ENCODE results near the gene ZSCAN21.

ZSCAN21 gene

DNA sequence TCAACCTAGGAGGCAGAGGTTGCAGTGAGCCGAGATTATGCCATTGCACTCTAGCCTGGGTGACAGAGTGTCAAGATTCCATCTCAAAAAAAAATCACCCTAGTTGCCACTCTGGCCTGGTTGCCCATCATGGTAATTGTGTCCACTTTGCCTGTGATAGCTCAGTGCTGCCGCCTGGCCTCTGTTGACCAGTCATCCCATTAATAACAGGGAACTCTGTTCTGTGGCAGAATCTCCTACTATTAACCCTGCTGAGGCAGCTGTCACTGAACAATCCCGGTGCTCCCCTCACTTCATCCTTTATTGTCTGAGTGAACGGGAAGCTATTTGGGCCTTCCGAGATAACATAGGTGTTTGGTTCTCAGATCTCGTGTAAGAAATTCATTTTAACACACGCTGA lies 17.4 kb downstream of the ZSCAN21 start:
- peaks cover 53% of the 10 kb centered on the region for H3K36me3 ChIP-seq

DNA sequence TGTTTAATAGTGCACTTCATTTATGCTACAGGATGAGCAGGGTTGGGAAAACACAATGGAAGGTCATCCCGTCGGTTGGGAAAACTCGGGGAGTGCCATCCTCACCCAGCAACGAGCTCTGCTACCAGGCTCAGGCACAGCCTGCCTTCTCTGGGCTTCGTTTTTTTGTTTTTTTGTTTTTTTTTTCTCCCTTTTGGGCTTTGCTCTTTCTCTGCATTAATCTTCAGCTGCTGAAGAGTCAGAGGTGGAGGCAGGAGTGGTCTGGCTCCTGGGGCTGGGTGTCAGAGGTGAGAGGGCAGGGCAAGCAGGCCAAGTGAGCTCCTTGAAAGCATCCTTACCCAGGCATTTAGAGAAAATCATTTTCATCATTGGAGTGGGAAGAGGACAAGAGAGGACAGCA lies 20.4 kb downstream of the ZSCAN21 start:
- H3K4me3 ChIP-seq (ENCODE audit: low read depth, low read length) = no peak overlapping the region
- H3K4me1 ChIP-seq = peaks cover 5% of the 10 kb centered on the region
- H3K27me3 ChIP-seq = no peaks in the 10 kb centered on the region
- TF ChIP-seq, protein P1, sequence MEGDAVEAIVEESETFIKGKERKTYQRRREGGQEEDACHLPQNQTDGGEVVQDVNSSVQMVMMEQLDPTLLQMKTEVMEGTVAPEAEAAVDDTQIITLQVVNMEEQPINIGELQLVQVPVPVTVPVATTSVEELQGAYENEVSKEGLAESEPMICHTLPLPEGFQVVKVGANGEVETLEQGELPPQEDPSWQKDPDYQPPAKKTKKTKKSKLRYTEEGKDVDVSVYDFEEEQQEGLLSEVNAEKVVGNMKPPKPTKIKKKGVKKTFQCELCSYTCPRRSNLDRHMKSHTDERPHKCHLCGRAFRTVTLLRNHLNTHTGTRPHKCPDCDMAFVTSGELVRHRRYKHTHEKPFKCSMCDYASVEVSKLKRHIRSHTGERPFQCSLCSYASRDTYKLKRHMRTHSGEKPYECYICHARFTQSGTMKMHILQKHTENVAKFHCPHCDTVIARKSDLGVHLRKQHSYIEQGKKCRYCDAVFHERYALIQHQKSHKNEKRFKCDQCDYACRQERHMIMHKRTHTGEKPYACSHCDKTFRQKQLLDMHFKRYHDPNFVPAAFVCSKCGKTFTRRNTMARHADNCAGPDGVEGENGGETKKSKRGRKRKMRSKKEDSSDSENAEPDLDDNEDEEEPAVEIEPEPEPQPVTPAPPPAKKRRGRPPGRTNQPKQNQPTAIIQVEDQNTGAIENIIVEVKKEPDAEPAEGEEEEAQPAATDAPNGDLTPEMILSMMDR (IDR thresholded peaks at IDR 0.05; ENCODE audit: low read depth, low read length) = no peak
- H3K9me3 ChIP-seq = peaks cover 18% of the 10 kb centered on the region
- H3K36me3 ChIP-seq = peaks cover 72% of the 10 kb centered on the region
- DNase-seq = no peak

More for the DNA sequence above, 17.4 kb downstream of the ZSCAN21 start:
- Histone ChIP-seq H3K27me3 (no peaks in the 10 kb centered on the region), H3K9me3 (peaks cover 11% of the 10 kb centered on the region), H3K4me1 (peaks cover 5% of the 10 kb centered on the region), H3K4me3 (ENCODE audit: low read depth, low read length) (no peak overlapping the region)
- DNase-seq = no peak
- TF ChIP-seq, protein P1 (IDR thresholded peaks at IDR 0.05; ENCODE audit: low read depth, low read length) = no peak

DNA sequence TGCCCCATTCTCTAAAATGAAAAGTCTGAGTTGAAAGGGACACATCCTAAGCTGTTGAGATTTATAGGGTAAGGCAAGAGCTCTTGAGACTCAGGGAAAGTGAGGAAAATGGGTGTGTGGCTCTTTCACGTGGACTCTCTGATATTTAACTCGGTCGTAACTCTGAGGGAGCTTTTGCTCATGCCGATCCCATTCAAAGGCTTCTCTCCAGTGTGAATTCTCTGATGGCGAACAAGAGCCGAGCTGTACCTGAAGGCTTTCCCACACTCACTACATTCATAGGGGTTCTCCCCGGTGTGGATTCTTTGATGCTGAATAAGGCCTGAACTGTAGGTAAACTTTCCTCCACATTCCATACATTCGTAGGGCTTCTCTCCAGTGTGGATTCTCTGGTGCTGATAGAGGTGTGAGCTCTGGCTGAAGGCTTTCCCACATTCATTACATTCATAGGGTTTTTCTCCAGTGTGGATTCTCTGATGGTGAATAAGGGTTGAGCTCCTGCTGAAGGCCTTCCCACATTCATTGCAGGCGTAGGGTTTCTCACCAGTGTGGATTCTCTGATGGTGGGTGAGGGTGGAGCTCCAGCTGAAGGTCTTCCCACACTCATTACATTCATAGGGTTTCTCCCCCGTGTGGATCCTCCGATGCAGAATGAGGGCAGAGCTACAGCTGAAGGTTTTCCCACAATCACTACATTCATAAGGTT lies 21.6 kb downstream of the ZSCAN21 start:
- no peaks in the 10 kb centered on the region for H3K27me3 ChIP-seq
- no peaks in the 10 kb centered on the region for H3K4me1 ChIP-seq
- TF ChIP-seq, protein P1 (IDR thresholded peaks at IDR 0.05; ENCODE audit: low read depth, low read length) = no peak
- H3K9me3 ChIP-seq = peaks cover 18% of the 10 kb centered on the region
- peaks cover 83% of the 10 kb centered on the region for H3K36me3 ChIP-seq
- H3K4me3 ChIP-seq (ENCODE audit: low read depth, low read length) = no peak overlapping the region
- no peak for DNase-seq

DNA sequence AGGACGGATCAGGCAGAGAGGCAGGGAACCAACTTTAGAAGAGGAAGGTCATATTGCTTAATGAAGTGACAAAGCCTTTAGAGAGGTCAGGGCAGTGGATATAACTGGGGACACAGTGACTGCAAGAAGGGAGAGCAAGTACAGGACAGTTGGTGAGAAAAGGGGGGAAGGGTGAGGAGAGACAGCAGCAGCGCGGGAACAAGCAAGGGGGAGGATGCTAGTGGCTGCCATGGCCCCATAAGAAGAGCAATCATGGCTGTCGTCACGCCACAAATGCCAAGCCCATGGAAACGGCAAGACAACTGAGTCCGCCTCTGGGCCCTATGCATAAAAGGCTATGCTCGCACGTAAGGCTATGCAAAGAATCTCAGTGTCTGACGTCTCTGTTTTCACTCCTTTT lies 22.9 kb downstream of the ZSCAN21 start:
- H3K4me3 ChIP-seq (ENCODE audit: low read depth, low read length) = no peak overlapping the region
- H3K36me3 ChIP-seq = peaks cover 96% of the 10 kb centered on the region
- no peak for DNase-seq
- H3K27me3 ChIP-seq = no peaks in the 10 kb centered on the region
- TF ChIP-seq, protein P1 (IDR thresholded peaks at IDR 0.05; ENCODE audit: low read depth, low read length) = no peak
- H3K4me1 ChIP-seq = no peaks in the 10 kb centered on the region
- H3K9me3 ChIP-seq = peaks cover 18% of the 10 kb centered on the region

DNA sequence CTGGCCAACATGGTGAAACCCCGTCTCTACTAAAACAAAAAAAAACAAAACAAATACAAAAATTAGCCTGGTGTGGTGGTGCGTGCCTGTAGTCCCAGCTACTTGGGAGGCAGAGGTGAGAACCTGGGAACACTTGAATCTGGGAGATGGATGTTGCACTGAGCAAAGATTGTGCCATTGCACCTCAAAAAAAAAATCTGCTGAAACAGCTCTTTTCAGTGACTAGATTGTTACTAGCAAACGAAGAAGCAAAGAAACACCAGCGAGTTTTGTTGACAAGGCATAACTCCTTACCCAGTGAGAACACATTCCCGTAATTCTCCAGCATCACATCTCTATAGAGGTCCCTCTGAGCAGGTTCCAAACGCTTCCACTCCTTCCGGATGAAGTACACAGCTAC lies 25.3 kb downstream of the ZSCAN21 start:
- Histone ChIP-seq H3K4me1 (no peaks in the 10 kb centered on the region), H3K4me3 (ENCODE audit: low read depth, low read length) (no peak overlapping the region), H3K9me3 (peaks cover 18% of the 10 kb centered on the region), H3K27me3 (no peaks in the 10 kb centered on the region), H3K36me3 (peaks cover 99% of the 10 kb centered on the region)
- no peak for DNase-seq
- TF ChIP-seq, protein P1 (IDR thresholded peaks at IDR 0.05; ENCODE audit: low read depth, low read length) = no peak

DNA sequence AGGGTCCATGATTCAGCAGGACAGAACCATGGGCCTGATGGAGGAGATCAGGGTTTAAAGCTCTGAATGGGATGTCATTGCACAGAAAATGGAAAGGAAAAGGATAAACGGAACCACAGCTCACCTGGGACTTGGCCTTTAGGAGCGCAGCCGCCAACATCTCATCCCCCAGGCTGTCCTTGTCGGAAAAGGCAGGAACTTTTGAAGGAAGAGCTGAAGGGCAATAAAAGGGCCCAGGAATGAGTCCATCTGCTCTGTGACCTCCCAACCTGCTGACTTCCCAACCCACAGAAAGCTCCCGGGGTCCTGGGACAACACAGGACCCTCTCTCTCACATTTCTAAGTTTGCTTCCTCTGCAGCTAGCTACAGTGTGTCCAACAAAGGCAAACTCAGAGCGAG lies 25.8 kb downstream of the ZSCAN21 start:
- no peak overlapping the region for H3K4me3 ChIP-seq (ENCODE audit: low read depth, low read length)
- H3K4me1 ChIP-seq = no peaks in the 10 kb centered on the region
- H3K27me3 ChIP-seq = no peaks in the 10 kb centered on the region
- TF ChIP-seq, protein P1 (IDR thresholded peaks at IDR 0.05; ENCODE audit: low read depth, low read length) = no peak
- H3K9me3 ChIP-seq = peaks cover 18% of the 10 kb centered on the region
- H3K36me3 ChIP-seq = peaks cover 97% of the 10 kb centered on the region
- no peak for DNase-seq
